AG08395 (cell line): ENCODE data around the gene DUSP1.
A peak's percentile ranks its signal among the peaks of the same experiment; 100 is the strongest.

Experiments used
- DNase-seq: peaks from one replicate; pipeline ENCODE4 v3.0.0; 2012; ENCODE audit warnings: mixed read lengths, low spot score

DUSP1 gene

GRCh38 chr5:172724242-172725183 is 46.5 kb downstream of the DUSP1 start:
- DNase-seq: no peak

- no peak for DNase-seq
These were observed 47.5 kb downstream of the DUSP1 start for GRCh38 chr5:172723508-172723907.

GRCh38 chr5:172722327-172722815 is 48.6 kb downstream of the DUSP1 start:
- DNase-seq: no peak

GRCh38 chr5:172721455-172722326 is 49.3 kb downstream of the DUSP1 start:
- DNase-seq: peak; percentile 35

GRCh38 chr5:172720655-172721054 is 50.3 kb downstream of the DUSP1 start:
- no peak for DNase-seq

- no peak for DNase-seq
These were observed 51.8 kb downstream of the DUSP1 start for GRCh38 chr5:172719211-172719610.

- DNase-seq: no peak
These were observed 52.4 kb downstream of the DUSP1 start for GRCh38 chr5:172718527-172719114.
